ENCODE data around the gene PXT1.
"Not testable (repeated sequence)": the region's sequence is repeated elsewhere in the genome, so short reads cannot be mapped to it uniquely, and the experiment has no call there.

The PXT1 gene

GRCh38 chr6:36376183-36376582, 66.5 kb downstream of the PXT1 start:
- Mint-ChIP-seq H3K27me3 (peaks cover 4% of the 10 kb centered on the region), H3K9me3 (no peaks in the 10 kb centered on the region), H3K4me3 (no peak overlapping the region), H3K4me1 (no peaks in the 10 kb centered on the region), H3K36me3 (peaks cover 5% of the 10 kb centered on the region), H3K27ac (no peak overlapping the region)
- CTCF ChIA-PET: no interaction called here
- DNase-seq: no peak

GRCh38 chr6:36375644-36376155, 67.0 kb downstream of the PXT1 start:
- peaks cover 5% of the 10 kb centered on the region for H3K36me3 Mint-ChIP-seq
- no peaks in the 10 kb centered on the region for H3K4me1 Mint-ChIP-seq
- H3K27ac Mint-ChIP-seq: no peak overlapping the region
- peaks cover 4% of the 10 kb centered on the region for H3K27me3 Mint-ChIP-seq
- no peak for DNase-seq
- no peaks in the 10 kb centered on the region for H3K9me3 Mint-ChIP-seq
- no peak overlapping the region for H3K4me3 Mint-ChIP-seq
- CTCF ChIA-PET: no interaction called here

- Mint-ChIP-seq H3K36me3 (peaks cover 5% of the 10 kb centered on the region), H3K9me3 (no peaks in the 10 kb centered on the region), H3K4me3 (no peak overlapping the region), H3K27ac (no peak overlapping the region), H3K4me1 (no peaks in the 10 kb centered on the region), H3K27me3 (peaks cover 4% of the 10 kb centered on the region)
- no peak for DNase-seq
- CTCF ChIA-PET: interaction anchor here (0.9 to 1.4 kb wide), 2 partner anchors 8 to 17 kb away, joined by 3 read pairs; no protein-coding TSS in a partner anchor
These were observed 67.7 kb downstream of the PXT1 start for GRCh38 chr6:36374972-36375371.

GRCh38 chr6:36374194-36374593, 68.5 kb downstream of the PXT1 start:
- H3K4me3 Mint-ChIP-seq: no peak overlapping the region
- CTCF ChIA-PET: interaction anchor here (0.9 to 1.4 kb wide), 2 partner anchors 9 to 16 kb away, joined by 3 read pairs; no protein-coding TSS in a partner anchor
- no peak overlapping the region for H3K27ac Mint-ChIP-seq
- peaks cover 5% of the 10 kb centered on the region for H3K36me3 Mint-ChIP-seq
- peaks cover 4% of the 10 kb centered on the region for H3K27me3 Mint-ChIP-seq
- no peak for DNase-seq
- no peaks in the 10 kb centered on the region for H3K9me3 Mint-ChIP-seq
- no peaks in the 10 kb centered on the region for H3K4me1 Mint-ChIP-seq

GRCh38 chr6:36373368-36374019, 69.2 kb downstream of the PXT1 start:
- CTCF ChIA-PET: interaction anchor here (1.1 to 1.4 kb wide), 2 partner anchors 10 to 13 kb away, joined by 3 read pairs; no protein-coding TSS in a partner anchor
- no peak overlapping the region for H3K27ac Mint-ChIP-seq
- no peak for DNase-seq
- no peaks in the 10 kb centered on the region for H3K4me1 Mint-ChIP-seq
- peaks cover 4% of the 10 kb centered on the region for H3K27me3 Mint-ChIP-seq
- no peak overlapping the region for H3K4me3 Mint-ChIP-seq
- peaks cover 5% of the 10 kb centered on the region for H3K36me3 Mint-ChIP-seq
- no peaks in the 10 kb centered on the region for H3K9me3 Mint-ChIP-seq

GRCh38 chr6:36372088-36372487, 70.6 kb downstream of the PXT1 start:
- DNase-seq: no peak
- CTCF ChIA-PET: interaction anchor here (1.0 kb wide), 1 partner anchor 10 kb away, joined by 4 read pairs; no protein-coding TSS in a partner anchor
- peaks cover 5% of the 10 kb centered on the region for H3K36me3 Mint-ChIP-seq
- peaks cover 4% of the 10 kb centered on the region for H3K27me3 Mint-ChIP-seq
- no peak overlapping the region for H3K27ac Mint-ChIP-seq
- no peak overlapping the region for H3K4me3 Mint-ChIP-seq
- H3K9me3 Mint-ChIP-seq: no peaks in the 10 kb centered on the region
- no peaks in the 10 kb centered on the region for H3K4me1 Mint-ChIP-seq

- H3K27ac Mint-ChIP-seq: no peak overlapping the region
- no peak for DNase-seq
- peaks cover 4% of the 10 kb centered on the region for H3K27me3 Mint-ChIP-seq
- CTCF ChIA-PET: interaction anchor here (1.0 kb wide), 1 partner anchor 11 kb away, joined by 4 read pairs; no protein-coding TSS in a partner anchor
- H3K4me1 Mint-ChIP-seq: no peaks in the 10 kb centered on the region
- H3K9me3 Mint-ChIP-seq: no peaks in the 10 kb centered on the region
- no peak overlapping the region for H3K4me3 Mint-ChIP-seq
- H3K36me3 Mint-ChIP-seq: peaks cover 5% of the 10 kb centered on the region
These were observed 71.4 kb downstream of the PXT1 start for GRCh38 chr6:36371211-36371610.

GRCh38 chr6:36370638-36371037, 72.0 kb downstream of the PXT1 start:
- no peaks in the 10 kb centered on the region for H3K4me1 Mint-ChIP-seq
- CTCF ChIA-PET: interaction anchor here (0.7 kb wide), 1 partner anchor 24 kb away, joined by 4 read pairs; no protein-coding TSS in a partner anchor
- H3K36me3 Mint-ChIP-seq: peaks cover 5% of the 10 kb centered on the region
- no peaks in the 10 kb centered on the region for H3K9me3 Mint-ChIP-seq
- peaks cover 4% of the 10 kb centered on the region for H3K27me3 Mint-ChIP-seq
- no peak overlapping the region for H3K4me3 Mint-ChIP-seq
- no peak overlapping the region for H3K27ac Mint-ChIP-seq
- DNase-seq: no peak

- H3K9me3 Mint-ChIP-seq: no peaks in the 10 kb centered on the region
- DNase-seq: no peak
- H3K36me3 Mint-ChIP-seq: peaks cover 3% of the 10 kb centered on the region
- H3K27ac Mint-ChIP-seq: no peak overlapping the region
- H3K27me3 Mint-ChIP-seq: peaks cover 4% of the 10 kb centered on the region
- no peak overlapping the region for H3K4me3 Mint-ChIP-seq
- CTCF ChIA-PET: interaction anchor here (0.9 to 1.7 kb wide), 2 partner anchors 10 to 25 kb away, joined by 3 to 9 read pairs; no protein-coding TSS in a partner anchor
- no peaks in the 10 kb centered on the region for H3K4me1 Mint-ChIP-seq
These were observed 73.5 kb downstream of the PXT1 start for GRCh38 chr6:36368921-36369865.

- H3K9me3 Mint-ChIP-seq: no peaks in the 10 kb centered on the region
- H3K36me3 Mint-ChIP-seq: peaks cover 3% of the 10 kb centered on the region
- DNase-seq: no peak
- H3K27ac Mint-ChIP-seq: no peak overlapping the region
- H3K4me1 Mint-ChIP-seq: no peaks in the 10 kb centered on the region
- CTCF ChIA-PET: interaction anchor here (1.7 kb wide), 1 partner anchor 9 kb away, joined by 9 read pairs; no protein-coding TSS in a partner anchor
- H3K27me3 Mint-ChIP-seq: peaks cover 4% of the 10 kb centered on the region
- no peak overlapping the region for H3K4me3 Mint-ChIP-seq
These were observed 74.2 kb downstream of the PXT1 start for GRCh38 chr6:36368421-36368820.

- Mint-ChIP-seq H3K4me3 (no peak overlapping the region), H3K36me3 (no peaks in the 10 kb centered on the region), H3K27ac (no peak overlapping the region), H3K4me1 (no peaks in the 10 kb centered on the region), H3K27me3 (peaks cover 4% of the 10 kb centered on the region), H3K9me3 (no peaks in the 10 kb centered on the region)
- DNase-seq: no peak
- CTCF ChIA-PET: interaction anchor here (1.7 kb wide), 1 partner anchor 8 kb away, joined by 9 read pairs; no protein-coding TSS in a partner anchor
These were observed 74.9 kb downstream of the PXT1 start for GRCh38 chr6:36367743-36368142.

GRCh38 chr6:36364669-36365479, 77.8 kb downstream of the PXT1 start:
- DNase-seq: no peak
- Mint-ChIP-seq H3K4me3 (no peak overlapping the region), H3K4me1 (peaks cover 3% of the 10 kb centered on the region), H3K27me3 (peaks cover 5% of the 10 kb centered on the region), H3K9me3 (no peaks in the 10 kb centered on the region), H3K36me3 (no peaks in the 10 kb centered on the region), H3K27ac (no peak overlapping the region)
- CTCF ChIA-PET: interaction anchor here (1.1 kb wide), 1 partner anchor 24 kb away, joined by 3 read pairs; no protein-coding TSS in a partner anchor

- not testable (repeated sequence) for H3K4me3 Mint-ChIP-seq, DNase-seq, H3K9me3 Mint-ChIP-seq, H3K27ac Mint-ChIP-seq, H3K4me1 Mint-ChIP-seq, H3K27me3 Mint-ChIP-seq, H3K36me3 Mint-ChIP-seq
- CTCF ChIA-PET: interaction anchor here (1.5 to 6.6 kb wide), 2 partner anchors 23 to 62 kb away, joined by 6 to 42 read pairs; no protein-coding TSS in a partner anchor
These were observed 78.5 kb downstream of the PXT1 start for GRCh38 chr6:36364061-36364635.

All from activated naive CD4-positive, alpha-beta T cell treated with anti-CD3 and anti-CD28 coated beads, Interleukin-2, amount 10 ng/mL, durations not matched to agents 7 days and 5 days (primary cell).